ENCODE results near the gene PBX4.

PBX4 gene

DNA sequence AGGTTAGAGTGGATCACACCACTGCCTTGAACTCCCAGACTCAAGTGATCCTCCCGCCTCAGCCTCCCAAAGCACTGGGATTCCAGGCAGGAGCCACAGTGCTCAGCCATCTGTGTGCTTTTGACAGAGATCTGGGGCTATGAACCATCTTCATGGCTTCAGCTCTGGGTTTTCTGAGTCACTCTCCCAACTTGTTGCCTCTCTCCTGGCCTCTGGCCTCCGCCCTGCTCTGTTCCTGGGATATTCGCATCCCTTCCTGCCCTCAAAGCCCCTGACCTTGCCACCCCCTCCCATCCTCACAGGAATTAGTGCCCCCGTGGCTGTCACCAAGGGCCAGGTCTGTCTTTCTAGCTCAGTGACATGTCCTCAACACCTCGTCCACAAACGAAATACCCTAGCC is 30.7 kb upstream of the PBX4 start:
- no peak for DNase-seq (ENCODE audit: low spot score)

DNA sequence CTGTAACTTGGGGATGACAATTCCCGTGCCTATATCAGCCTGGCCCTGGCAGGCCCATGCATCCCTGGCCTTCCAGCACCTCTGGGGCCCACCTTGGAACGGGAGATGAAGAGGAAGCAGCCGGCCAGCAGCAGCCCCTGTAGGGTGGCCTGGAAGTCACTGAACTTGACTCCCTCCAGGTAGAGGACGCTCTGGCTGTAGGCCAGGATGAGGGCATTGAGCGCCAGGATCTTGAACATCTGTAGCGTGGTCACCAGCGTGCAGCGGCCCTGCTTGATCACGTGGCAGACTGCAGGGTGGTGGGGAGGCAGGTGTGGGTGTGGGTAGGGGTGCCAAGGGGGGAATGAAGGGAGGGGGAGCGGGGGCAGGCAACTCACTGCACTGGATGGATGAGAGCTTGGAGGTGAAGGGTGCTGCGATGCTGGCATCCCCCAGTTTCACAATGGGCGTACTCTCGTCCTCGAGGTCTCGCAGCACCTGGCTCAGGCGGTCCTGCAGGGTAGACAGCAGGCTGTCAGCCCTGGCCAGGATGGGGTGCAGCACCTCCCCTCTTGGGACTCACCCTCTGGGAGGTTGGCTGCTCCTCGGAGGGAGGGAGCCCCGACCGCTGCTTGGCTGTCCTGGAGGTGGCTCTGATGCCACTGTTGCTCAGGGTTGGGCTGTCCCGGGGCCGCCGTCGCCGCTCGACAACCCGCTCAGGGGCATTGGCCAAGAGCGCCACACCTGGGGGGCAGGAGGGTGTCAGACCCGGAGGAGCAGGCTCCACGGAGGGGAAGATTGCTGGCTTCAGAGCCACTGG is 28.7 kb upstream of the PBX4 start:
- DNase-seq (ENCODE audit: low spot score): no peak

DNA sequence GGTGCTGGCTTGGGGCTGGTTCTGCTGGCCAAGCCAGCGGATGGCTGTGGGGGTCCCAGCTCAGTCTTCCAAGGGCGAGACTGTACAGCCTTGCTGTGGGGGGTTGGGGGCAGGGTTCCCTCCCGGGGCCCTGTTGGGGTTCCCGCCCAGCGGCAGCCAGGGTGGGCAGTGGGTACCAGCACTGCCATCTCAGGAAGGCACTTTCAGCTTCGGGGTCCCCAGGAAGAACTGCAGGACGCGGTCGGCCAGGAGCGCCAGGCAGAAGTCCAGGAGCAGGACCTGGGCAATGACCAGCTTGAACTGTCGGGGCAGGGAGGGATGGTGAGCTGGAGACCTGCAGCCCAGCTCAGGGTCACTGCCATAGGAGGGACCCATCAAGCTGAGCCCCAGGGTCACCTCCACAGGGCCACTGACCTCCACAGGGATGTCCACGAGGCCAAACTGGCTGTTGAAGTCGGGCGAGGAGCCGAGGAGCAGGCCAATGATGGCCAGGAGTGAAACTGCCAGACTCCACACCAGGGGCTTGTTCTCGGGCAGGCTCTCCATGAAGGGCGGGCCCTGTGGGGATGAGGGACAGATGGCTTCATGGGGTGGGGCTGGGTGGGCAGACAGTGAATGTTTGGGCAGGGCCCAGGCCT is 26.9 kb upstream of the PBX4 start:
- DNase-seq (ENCODE audit: low spot score): no peak

DNA sequence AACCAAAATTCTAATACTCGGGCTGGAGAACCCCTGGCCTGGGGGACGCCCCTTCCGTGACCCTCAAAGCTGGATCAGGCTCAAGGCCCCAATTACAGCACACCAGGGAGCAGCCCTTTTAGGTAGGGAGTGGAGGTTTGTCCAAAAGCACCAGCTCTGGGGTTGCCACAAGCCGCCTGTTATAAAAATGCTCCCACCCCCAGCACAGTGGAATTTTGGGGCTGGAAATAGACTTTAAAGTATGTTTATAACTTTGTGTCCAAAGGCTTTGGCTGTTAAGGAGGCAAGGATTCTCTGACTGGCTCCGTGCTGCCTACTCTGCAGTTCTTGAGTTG is 25.5 kb upstream of the PBX4 start:
- no peak for DNase-seq (ENCODE audit: low spot score)

DNA sequence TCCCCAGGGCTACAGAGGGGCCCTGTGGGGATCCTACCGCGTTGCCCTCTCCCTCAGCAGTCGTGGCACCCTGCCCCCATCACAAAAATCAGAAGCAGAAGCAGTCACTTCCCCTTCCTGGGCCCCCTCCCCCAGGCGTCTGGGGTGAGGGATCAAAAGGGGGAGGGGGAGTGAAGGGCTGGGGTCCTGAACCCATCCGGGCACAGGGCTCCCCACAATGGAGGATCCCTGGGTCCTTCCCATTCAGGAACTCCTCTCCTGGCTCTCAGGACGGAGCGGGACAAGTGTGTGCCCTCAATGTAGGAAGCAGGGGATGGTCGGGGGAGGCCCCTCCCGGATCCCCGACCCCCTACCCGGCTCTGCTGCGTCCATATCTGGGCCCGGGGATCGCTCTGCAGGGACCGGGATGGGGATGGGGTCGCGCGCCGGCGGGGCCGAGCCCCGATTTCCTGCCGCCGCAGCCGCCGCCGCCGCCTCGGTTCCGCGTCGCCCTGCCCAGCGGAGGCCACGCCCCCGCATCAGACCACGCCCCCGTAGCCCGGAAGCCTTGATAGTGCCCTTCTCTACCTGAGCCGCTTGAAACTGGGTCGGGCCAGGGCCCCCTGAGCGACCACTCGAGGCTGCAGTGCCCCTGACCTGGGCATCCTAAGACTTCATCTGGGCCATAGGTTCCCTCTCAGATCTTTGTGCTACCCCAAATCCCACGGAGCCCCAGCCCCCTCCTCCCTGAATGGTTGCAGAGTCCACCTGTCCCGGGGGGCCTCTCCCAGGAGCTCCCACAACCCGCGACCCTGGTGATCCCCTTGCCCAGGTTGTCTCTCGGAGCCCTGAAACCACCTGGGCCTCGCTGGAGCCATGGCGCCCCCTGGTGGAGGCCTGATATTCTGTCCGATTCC is 24.9 kb upstream of the PBX4 start, which contains the start of gene GMIP:
Gene GMIP (minus strand): TSS at position 500 of the 896 bp plus-strand sequence. CDS start 128 bp downstream, at position 372.
- peak; percentile 99 for DNase-seq (ENCODE audit: low spot score)

DNA sequence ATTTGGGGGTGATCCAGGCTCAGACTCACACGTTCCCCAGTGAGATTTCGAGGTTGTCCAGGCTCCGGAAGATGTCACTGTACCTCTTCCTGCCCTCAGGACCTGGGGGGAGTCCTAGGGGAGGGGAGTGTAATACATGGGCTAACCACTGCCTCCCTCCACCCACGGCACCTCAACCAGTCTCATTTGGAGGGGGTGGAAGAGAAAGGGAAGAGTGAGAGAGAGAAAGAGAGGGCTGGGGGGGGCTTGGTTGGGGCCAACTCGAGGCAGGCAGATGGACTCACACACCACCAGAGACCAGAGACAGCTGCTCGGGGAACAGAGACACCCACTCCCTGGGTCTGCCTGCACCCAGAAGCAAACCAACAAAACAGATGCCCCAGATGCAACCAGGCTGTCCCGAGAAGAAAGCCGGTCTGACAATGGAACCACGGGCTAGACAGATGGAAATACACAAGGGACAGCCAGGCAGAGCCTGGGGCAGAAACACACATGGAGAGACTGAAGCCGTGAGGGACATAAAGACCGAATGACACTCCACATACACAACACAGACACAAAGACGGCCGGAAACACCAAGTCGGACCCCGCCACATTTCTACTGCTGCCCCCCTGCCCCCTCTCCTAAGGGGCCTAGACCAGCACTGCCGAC is 24.1 kb upstream of the PBX4 start:
- peak; percentile 66 for DNase-seq (ENCODE audit: low spot score)

DNA sequence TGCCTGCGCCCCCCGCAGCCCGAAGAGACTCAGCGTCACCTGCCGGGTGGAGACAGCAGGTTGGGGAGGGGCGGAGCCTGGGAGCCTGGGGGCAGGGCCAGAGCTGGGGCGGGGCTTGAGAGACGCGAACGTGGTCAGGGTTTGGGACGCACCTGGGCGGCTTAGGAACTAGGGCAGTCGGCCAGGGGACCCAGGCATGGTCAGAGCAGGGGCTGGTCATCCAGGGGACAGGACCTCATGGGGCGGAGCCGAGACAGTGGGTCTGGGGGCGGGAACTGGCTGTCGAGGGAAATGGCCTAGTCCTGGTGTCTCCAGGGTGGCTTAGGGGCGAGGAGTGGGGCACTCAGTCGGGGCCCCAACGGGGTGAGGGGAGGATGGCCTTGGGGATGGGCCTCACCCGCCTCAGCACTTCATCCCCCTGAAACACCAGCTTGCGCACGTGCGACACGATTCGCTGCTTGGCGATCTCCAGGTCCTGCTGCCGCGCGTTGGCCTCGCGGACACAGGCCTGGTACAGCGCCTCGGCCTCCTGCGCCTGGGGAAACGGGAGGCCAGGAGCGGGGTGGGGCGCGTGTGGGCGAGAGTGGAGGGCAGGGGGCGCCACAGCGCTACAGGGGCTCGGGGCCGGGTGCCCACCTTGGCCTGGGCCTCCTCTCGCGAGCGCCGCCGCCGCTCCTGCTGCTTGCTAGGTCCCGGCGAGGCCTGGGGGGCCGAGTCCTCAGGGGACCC is 19.2 kb upstream of the PBX4 start:
- DNase-seq (ENCODE audit: low spot score): no peak

DNA sequence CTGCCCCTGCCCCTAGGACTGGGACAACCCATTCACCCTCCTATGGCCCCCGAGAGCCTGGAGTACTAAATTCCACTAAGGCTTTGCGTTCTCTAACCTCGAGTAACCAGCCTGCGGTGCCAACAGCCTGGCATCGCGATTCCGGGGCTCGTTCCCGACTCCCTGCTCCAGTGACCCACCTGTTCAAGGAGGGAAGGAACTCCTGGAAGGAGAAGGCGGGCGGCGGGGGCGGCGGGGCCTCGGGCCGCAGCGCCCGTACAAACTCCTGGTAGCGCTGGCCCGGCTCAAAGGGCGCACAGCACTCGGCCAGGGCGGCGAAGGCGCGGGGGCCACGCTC is 18.7 kb upstream of the PBX4 start:
- no peak for DNase-seq (ENCODE audit: low spot score)

DNA sequence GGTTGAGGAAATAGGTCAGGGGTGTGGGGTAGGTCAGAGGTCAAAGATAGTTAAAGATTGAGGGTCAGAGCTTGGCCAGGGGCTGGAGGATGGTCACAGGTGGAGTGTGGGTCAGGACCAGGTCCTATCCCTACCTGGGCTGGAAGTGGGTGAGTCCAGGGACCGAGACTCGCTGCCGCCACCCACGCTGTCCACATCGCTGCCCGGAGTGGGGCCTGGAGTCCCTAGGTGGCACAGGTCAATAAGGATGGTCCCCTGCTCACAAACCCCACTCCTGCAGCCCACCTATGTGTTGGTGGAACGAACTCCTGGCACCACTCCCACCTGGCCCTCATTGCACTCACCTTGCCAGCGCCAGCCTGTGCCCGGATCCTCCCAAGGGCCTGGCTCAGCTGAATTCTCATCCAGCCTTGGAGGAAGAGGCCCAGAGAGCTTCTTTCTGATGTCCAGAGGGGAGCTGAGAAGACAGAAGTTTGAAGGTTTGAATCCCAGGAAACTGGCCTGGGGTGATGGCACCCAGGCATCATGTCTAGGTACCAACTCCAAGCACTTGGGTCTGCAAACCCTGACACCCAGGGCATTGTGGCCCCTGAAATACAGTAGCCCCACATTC is 18.2 kb upstream of the PBX4 start:
- no peak for DNase-seq (ENCODE audit: low spot score)

DNA sequence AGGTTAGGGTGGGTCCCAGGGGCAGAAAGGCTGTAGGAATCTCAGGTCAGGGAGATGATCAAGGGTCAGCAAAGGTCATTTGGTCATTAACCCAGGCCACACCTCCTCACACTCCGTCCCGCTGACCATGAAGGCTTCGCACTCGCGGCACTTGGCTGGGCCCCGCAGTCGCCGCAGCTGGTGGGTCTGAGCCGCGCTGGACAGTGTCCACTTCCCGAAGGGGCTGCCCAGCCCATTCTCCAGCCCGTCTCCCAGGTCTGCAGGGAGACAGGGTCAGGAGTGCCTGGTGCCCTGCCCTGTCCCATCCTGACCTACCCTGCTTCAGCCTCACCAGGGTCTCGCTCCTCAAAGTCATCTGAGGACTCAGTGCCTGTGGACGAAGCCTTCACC is 16.8 kb upstream of the PBX4 start:
- no peak for DNase-seq (ENCODE audit: low spot score)

DNA sequence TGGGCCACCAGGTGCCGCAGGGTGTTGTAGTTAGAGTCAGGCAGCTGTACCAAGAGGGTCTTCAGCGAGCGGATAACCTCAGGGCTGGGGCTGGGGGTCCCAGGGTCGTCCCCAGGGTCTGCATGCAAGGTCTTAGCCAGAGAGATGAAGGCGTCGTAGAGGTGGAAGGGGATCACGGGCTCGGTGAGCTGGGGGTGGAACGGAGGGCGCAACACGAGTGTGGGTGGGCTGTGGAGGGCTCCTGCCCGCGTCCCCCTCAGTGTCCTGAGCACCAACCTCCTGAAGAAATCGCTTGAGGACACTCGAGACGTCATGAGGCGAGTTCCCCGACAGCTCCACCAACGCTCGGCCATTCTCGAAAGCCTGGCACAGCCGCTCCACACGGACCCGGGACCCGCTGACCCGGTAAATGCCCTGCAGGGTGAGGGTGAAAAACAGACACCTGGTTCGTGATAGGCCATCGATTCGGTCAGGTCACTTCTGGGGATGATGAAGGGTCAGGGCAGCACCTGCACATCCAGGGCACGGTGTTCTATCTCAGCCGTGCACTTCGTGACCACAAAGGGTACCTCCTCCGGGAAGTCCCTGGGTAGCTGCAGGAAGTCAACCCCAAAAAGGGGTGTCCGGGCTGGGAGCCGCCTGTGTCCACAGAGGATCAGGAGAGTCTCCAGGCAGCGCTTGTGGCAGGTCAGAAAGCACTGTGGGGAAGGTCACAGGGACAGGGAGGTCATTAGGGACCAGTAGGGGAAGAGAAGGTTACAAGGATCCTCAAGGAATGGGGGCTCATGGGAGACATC is 16.2 kb upstream of the PBX4 start:
- DNase-seq (ENCODE audit: low spot score): no peak

DNA sequence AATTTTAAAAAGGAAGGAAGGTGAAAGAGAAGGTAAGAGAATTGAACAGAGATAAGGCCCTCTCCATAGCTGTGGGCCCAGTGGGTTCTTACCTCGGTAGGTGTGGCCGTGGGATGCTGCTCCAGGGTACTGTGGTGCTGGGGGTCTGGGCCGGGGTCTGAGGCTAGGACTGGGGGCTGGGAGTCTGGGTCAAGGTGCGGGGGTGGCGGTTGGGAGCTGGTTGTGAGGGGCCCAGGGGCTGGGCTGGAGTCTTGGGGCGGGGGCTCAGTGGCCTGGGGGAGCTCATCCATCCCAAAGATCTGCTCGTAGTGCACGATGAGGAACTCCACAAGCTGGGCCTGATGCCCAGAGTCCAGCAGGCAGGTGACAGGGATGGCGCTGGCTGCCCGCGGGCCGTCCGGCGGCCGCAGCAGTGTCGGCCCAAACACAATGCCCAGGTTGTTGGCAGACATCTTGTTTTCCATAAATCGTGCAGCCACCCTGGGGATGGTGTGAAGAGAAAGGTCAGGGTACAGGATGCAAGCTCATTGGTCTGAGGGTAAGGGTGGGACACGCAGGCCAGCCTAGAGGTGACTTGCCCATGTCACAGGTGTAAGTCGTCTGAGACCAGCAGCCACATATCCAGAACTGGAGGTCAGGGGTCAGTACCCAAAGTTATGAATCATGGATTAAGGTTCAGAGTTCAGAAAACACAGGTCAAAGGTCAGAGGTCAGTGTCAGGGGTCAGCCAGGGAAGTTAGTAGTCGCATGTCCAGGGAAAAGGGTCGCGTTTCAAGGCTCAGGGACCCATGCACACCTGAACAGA is 15.4 kb upstream of the PBX4 start:
- no peak for DNase-seq (ENCODE audit: low spot score)

DNA sequence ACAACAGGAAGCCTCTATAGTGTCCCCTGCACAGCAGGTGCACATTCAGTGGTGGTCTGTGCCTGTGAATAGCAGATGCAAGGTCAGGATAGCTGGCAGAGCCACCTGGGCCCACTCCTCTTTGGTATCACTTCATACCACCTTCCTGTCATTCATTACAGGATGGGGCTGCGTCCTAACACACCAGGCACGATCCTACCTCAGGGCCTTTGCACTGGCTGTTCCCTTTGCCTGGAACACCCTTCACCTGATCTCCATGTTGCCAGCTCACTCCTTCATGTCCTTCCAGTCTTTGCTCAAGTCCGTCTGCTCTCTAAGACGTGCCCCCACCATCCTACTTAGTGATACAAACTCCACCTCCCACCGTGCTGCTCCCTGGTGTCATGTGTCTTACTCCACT is 14.2 kb upstream of the PBX4 start:
- no peak for DNase-seq (ENCODE audit: low spot score)

DNA sequence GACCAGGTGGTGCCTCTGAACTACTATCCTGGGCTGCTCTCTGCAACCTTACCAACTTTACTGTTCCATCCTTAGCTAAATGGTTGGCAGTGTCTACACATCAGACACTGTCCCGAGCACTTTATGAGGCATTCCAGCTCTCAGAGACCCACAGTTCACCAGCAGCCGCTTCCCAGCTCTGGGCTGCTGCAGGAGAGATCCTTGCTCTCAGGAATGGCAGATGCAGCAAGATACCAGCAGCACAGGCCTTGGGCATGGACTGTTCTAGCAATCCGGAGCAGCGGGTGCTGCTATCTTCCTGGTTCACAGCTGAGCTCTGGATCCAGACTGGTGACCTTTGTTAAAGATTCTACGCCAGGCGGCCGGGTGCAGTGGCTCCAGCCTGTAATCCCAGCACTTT is 12.9 kb upstream of the PBX4 start:
- DNase-seq (ENCODE audit: low spot score): no peak

DNA sequence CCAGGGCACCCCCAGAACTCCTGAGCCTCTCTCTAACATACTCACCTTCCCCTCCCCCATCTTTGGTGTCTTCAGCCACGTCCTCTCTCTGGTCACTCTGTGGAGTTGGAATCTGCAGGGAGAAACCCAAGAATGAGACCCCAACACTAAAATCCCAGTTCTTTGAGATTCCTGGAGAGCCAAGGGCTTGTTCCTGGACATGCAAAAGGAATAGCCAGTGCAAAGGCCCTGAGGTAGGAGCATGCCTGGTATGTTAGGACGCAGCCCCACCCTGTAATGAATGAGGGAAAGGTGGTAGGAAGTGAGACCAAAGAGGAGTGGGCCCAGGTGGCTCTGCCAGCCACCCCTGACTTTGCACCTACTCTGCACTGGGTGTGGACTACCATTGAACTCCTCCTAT is 11.9 kb upstream of the PBX4 start:
- no peak for DNase-seq (ENCODE audit: low spot score)

DNA sequence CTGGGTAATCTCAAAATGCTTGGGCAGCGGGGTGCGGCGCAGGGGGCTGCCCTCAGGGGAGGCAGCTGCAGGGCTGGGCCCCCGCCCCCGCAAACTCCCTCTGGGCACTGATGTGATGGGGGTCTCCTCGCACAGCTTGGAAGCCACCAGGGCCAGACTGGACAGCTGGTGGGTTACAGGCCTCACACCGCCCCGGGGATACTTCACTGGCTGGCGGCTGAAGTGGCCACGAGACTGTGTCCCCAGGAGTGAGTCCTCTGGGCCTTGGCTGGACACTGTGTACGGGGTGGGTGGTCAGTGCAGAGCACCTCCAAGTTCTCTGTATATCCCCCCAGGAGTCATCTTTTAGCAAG is 11.6 kb upstream of the PBX4 start:
- no peak for DNase-seq (ENCODE audit: low spot score)

DNA sequence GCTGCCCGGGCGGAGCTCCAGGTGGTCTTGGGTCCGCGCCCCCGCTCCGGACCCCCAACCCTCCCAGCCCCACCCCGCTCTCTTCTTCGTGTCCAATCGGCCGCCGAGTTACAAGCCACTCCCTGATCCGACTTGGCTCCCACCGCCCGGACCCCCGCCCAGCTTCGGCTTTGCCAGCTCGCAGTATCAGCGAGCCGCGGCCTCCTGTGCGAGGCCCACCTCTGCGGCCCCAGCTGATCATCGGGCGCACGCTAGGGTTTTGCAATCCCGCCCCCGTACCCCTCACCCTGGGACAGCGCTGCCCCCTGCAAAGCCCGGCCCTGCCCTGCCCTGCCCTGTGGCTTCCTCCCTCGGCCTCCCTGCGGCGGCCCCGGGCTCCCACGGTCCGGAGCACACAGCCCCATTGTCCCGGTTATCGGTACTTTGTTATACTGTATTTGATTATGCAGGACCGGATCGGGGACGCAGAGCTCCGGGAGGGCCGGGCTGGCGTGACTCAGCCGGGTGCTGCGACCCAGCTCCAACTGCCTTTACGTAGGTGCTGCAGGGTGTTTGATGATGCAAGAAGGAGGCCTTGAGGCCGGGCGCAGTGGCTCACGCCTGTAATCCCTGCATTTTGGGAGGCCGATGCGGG is 10.1 kb upstream of the PBX4 start:
- no peak for DNase-seq (ENCODE audit: low spot score)

DNA sequence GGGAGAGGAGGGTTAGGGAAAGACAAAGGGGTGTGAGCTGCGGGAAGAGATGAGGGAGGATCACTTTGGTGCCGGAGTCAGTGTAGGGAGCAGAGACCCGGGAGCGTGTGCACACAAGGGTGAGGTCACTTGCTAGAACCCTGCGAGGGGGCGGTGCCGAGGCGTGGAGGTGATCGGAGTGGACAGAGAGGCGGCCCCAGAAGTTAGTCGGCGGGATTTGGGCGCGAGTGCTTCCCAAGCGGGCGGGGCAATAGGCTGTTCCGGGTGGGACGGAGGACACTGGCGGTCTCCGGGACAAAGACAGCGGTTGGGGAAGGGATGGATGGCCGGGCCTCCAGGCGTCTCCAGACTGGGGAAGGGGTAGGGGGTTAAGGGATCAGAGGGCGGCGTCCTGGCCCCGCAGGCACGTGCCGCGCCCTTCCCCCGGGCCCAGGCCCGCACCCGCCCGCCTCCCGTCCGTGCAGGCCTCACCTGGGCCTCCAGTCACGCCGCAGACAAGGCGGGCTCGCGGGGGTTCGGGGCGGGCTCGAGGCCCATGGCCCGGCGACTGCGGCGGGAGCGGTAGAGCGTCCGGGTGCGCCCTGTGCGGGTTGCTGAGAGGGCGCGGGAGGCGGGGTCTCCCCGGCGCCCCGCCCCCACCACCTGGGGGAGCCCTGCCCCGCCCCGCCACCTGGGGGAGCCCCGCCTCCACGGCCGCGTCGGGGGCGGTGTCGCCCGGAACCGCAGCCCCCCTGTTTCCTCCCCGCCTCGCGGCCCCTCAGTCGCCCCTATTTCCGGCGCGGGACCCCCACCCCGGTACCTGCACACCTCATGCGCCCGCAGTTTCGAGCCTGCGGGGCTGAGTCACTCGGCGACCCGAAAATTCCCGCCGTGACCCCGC is 9.4 kb upstream of the PBX4 start, which contains the start of gene LPAR2:
Gene LPAR2 (minus strand): TSS at position 600 of the 880 bp plus-strand sequence. CDS start 945 bp downstream, outside the sequence.
- no peak for DNase-seq (ENCODE audit: low spot score)
